H1 (cell line): ENCODE data around the gene PNPLA4. TPM values are rescaled to one million over a fixed set of nuclear protein-coding genes. Genes with fewer than 3 reads are reported as not detected.

ENCODE experiments used
- CTCF ChIA-PET: fragments of 300-600 bp; sonication (Branson Sonifier 250); formaldehyde crosslinking; loops from one replicate; lab custom pipeline; 2021; ENCODE audit not compliant: partially characterized antibody; lab: Charles Lee
- POLR2A ChIA-PET: fragments of 300-600 bp; sonication (Branson Sonifier 250); formaldehyde crosslinking; loops from one replicate; lab custom pipeline; 2021; ENCODE audit warnings: inconsistent platforms; ENCODE audit not compliant: partially characterized antibody; lab: Charles Lee
- DNase-seq, 2 experiments: peaks; one replicate each; pipeline versions ENCODE4 v3.0.0 to v3.0.0-alpha.2; 2010 to 2022; ENCODE audit warnings: low spot score in 2 of 2, low read depth in 1 of 2, mixed read lengths in 1 of 2
- FAIRE-seq: peaks from 2 replicates; lab custom pipeline; 2011; peaks lifted over from hg19 to GRCh38; lab: Jason Lieb, UNC
- H2AFZ ChIP-seq: 2 replicates; pipeline ENCODE4 v1.8.1; 2012; ENCODE audit warnings: low read length, inconsistent platforms
- H2AK5ac ChIP-seq: 2 replicates; pipeline ENCODE4 v1.6.1; 2013; ENCODE audit warnings: low read depth, low read length
- H2BK120ac ChIP-seq: replicated peaks from 2 replicates; pipeline ENCODE3; 2013; ENCODE audit warnings: low read depth, low read length, inconsistent platforms
- H2BK12ac ChIP-seq: 2 replicates; pipeline ENCODE4 v1.6.1; 2013; ENCODE audit warnings: low read depth, low read length
- H2BK15ac ChIP-seq: 2 replicates; pipeline ENCODE4 v1.6.1; 2013; ENCODE audit warnings: low read length
- H2BK20ac ChIP-seq: 2 replicates; pipeline ENCODE4 v1.6.1; 2013; ENCODE audit warnings: low read length
- H2BK5ac ChIP-seq: 2 replicates; pipeline ENCODE4 v1.6.1; 2013; ENCODE audit warnings: low read depth, low read length
- H3K14ac ChIP-seq: 2 replicates; pipeline ENCODE4 v1.6.1; 2013; ENCODE audit warnings: inconsistent platforms; ENCODE audit not compliant: insufficient read length
- H3K18ac ChIP-seq: 2 replicates; pipeline ENCODE4 v1.6.1; 2013; ENCODE audit warnings: low read length; ENCODE audit errors: extremely low read depth
- H3K23ac ChIP-seq: 2 replicates; pipeline ENCODE4 v1.6.1; 2013; ENCODE audit warnings: inconsistent platforms; ENCODE audit not compliant: insufficient read length
- H3K23me2 ChIP-seq: 2 replicates; pipeline ENCODE4 v1.6.1; 2013; ENCODE audit warnings: low read depth, low read length
- H3K27ac ChIP-seq: 2 replicates; pipeline ENCODE4 v1.6.1; 2011; ENCODE audit warnings: low read depth, low read length, inconsistent platforms
- H3K27me3 ChIP-seq, 4 experiments: replicated peaks in 1 of 4; 1 replicate in 1 of 4; 2 replicates in 3 of 4; pipeline versions ENCODE4 v1.6.1 to v1.8.1; 2011 to 2013; ENCODE audit warnings: low read length in 3 of 4, mild to moderate bottlenecking in 3 of 4, inconsistent platforms in 2 of 4, mixed read lengths in 2 of 4, moderate library complexity in 1 of 4; ENCODE audit not compliant: control insufficient read depth in 3 of 4, insufficient read depth in 3 of 4; ENCODE audit errors: extremely low read depth in 1 of 4
- H3K36me3 ChIP-seq, 4 experiments: 2 replicates each; pipeline versions ENCODE4 v1.6.1 to v1.8.1; 2011 to 2013; ENCODE audit warnings: mild to moderate bottlenecking in 4 of 4, low read length in 3 of 4, moderate library complexity in 2 of 4, control low read depth in 1 of 4, inconsistent platforms in 1 of 4; ENCODE audit not compliant: insufficient read depth in 4 of 4, control insufficient read depth in 2 of 4
- H3K4ac ChIP-seq: replicated peaks from 2 replicates; pipeline ENCODE3; 2013; ENCODE audit warnings: low read length, low read depth, mixed read lengths, inconsistent platforms; ENCODE audit not compliant: insufficient read length
- H3K4me1 ChIP-seq, 4 experiments: replicated peaks in 1 of 4; 1 replicate in 1 of 4; 2 replicates in 3 of 4; pipeline versions ENCODE4 v1.6.1 to v1.8.1; 2011 to 2013; ENCODE audit warnings: low read length in 3 of 4, inconsistent platforms in 2 of 4, mixed read lengths in 1 of 4; ENCODE audit not compliant: insufficient read depth in 4 of 4, control insufficient read depth in 3 of 4
- H3K4me2 ChIP-seq, 2 experiments: 2 replicates each; pipeline versions ENCODE4 v1.6.1 to v1.8.1; 2011 to 2013; ENCODE audit warnings: low read depth in 2 of 2, low read length in 2 of 2, control low read depth in 1 of 2, inconsistent platforms in 1 of 2, mild to moderate bottlenecking in 1 of 2; ENCODE audit not compliant: insufficient read depth in 1 of 2
- H3K4me3 ChIP-seq, 4 experiments: fragments of 200-600, 300-600 bp in 1 of 4; sonication (generic), shearing (Covaris generic), sonication (Bioruptor Twin) in 1 of 4; 2 replicates each; pipeline versions ENCODE4 v1.5.1 to v1.8.1; 2011 to 2016; ENCODE audit warnings: low read length in 4 of 4, low read depth in 3 of 4, control low read depth in 2 of 4, inconsistent platforms in 2 of 4, mild to moderate bottlenecking in 2 of 4, mixed read lengths in 1 of 4, moderate library complexity in 1 of 4; ENCODE audit not compliant: insufficient read depth in 2 of 4; ENCODE audit errors: extremely low read depth in 1 of 4
- H3K56ac ChIP-seq: replicated peaks from 2 replicates; pipeline ENCODE3; 2013; ENCODE audit warnings: low read depth, mild to moderate bottlenecking, mixed read lengths, low read length, inconsistent platforms; ENCODE audit not compliant: insufficient read length
- H3K79me1 ChIP-seq: 2 replicates; pipeline ENCODE4 v1.6.1; 2013; ENCODE audit warnings: low read depth, low read length, control low read depth
- H3K79me2 ChIP-seq, 2 experiments: 2 replicates each; pipeline versions ENCODE4 v1.6.1 to v1.8.1; 2012 to 2013; ENCODE audit warnings: low read length in 2 of 2, mild to moderate bottlenecking in 2 of 2, inconsistent platforms in 1 of 2; ENCODE audit not compliant: insufficient read depth in 2 of 2, control insufficient read depth in 1 of 2
- H3K9ac ChIP-seq, 4 experiments: replicated peaks in 1 of 4; 1 replicate in 1 of 4; 2 replicates in 3 of 4; pipeline versions ENCODE4 v1.6.1 to v1.8.1; 2011 to 2013; ENCODE audit warnings: low read depth in 3 of 4, low read length in 3 of 4, control low read depth in 2 of 4, mild to moderate bottlenecking in 2 of 4, moderate library complexity in 2 of 4, inconsistent platforms in 1 of 4; ENCODE audit errors: extremely low read depth in 1 of 4
- H3K9me3 ChIP-seq, 2 experiments: 2 replicates each; pipeline versions ENCODE4 v1.6.1 to v1.8.1; 2012 to 2013; ENCODE audit warnings: mild to moderate bottlenecking in 2 of 2, moderate library complexity in 2 of 2, control low read depth in 1 of 2, inconsistent platforms in 1 of 2, low read depth in 1 of 2, low read length in 1 of 2, mixed read lengths in 1 of 2; ENCODE audit not compliant: insufficient read depth in 2 of 2
- H4K20me1 ChIP-seq, 2 experiments: replicated peaks in 1 of 2; 2 replicates each; pipeline versions ENCODE3 to v1.8.1; 2011 to 2013; ENCODE audit warnings: inconsistent platforms in 2 of 2, low read length in 2 of 2, mild to moderate bottlenecking in 1 of 2; ENCODE audit not compliant: insufficient read depth in 2 of 2, control insufficient read depth in 1 of 2
- H4K5ac ChIP-seq: 2 replicates; pipeline ENCODE4 v1.6.1; 2013; ENCODE audit warnings: low read length, low read depth, mixed read lengths, inconsistent platforms; ENCODE audit not compliant: insufficient read length
- H4K8ac ChIP-seq: 2 replicates; pipeline ENCODE4 v1.8.0; 2013; ENCODE audit warnings: mild to moderate bottlenecking, moderate library complexity, low read length, inconsistent platforms; ENCODE audit not compliant: insufficient read depth; ENCODE audit errors: extremely low read depth
- H4K91ac ChIP-seq: replicated peaks from 2 replicates; pipeline ENCODE3; 2013; ENCODE audit warnings: low read length, mixed read lengths, inconsistent platforms; ENCODE audit not compliant: insufficient read length
- CHD1 ChIP-seq: IDR thresholded peaks from 2 replicates; pipeline ENCODE4 v1.6.1; 2012; ENCODE audit warnings: low read depth, low read length, improper control_type of control experiment
- EP300 ChIP-seq, 2 experiments: IDR thresholded peaks; 1 replicate in 1 of 2; 2 replicates in 1 of 2; pipeline ENCODE4 v1.6.1; 2011 to 2012; ENCODE audit warnings: low read depth in 2 of 2, low read length in 2 of 2, mild to moderate bottlenecking in 2 of 2, borderline replicate concordance in 1 of 2, inconsistent platforms in 1 of 2, moderate library complexity in 1 of 2
- TEAD4 ChIP-seq: IDR thresholded peaks from 2 replicates; pipeline ENCODE4 v1.6.1; 2012; ENCODE audit warnings: low read depth, low read length, inconsistent platforms, mixed read lengths
- ZNF274 ChIP-seq: IDR thresholded peaks from 2 replicates; pipeline ENCODE4 v1.7.0; 2012; ENCODE audit warnings: low read length, borderline replicate concordance; ENCODE audit errors: extremely low read depth
- WGBS, 2 experiments: shearing (Covaris generic) in 1 of 2; methylation state at CpG; one replicate each; pipeline versions ENCODE4 v1.1.6 to v1.1.7; 2013 to 2015; ENCODE audit warnings: low lambda C conversion rate in 2 of 2, mixed read lengths in 2 of 2, inconsistent platforms in 1 of 2, low coverage in 1 of 2, missing lambda C conversion rate in 1 of 2; ENCODE audit not compliant: insufficient replicate concordance in 2 of 2, insufficient coverage in 1 of 2, insufficient read length in 1 of 2; ENCODE audit errors: extremely low coverage in 1 of 2, missing lambda C conversion rate in 1 of 2; 5-methylcytosine and 5-hydroxymethylcytosine counted together
- polyA plus RNA-seq, 7 experiments: library from polyadenylated mRNA; depleted of rRNA in 3 of 7; stranded (reverse) in 5 of 7; unstranded in 2 of 7; fragments of >200 nt in 5 of 7; fragments of 200-250 nt in 2 of 7; gene quantifications; 1 replicate in 5 of 7; 2 replicates in 1 of 7; 4 replicates in 1 of 7; pipeline versions ENCODE4 v1.2.1 to v1.2.3, GENCODE V29; 2011 to 2013; ENCODE audit warnings: missing spikeins in 2 of 7, mixed read lengths in 2 of 7
- total RNA-seq: library from RNA; stranded (reverse); fragmentation: NEBNext Ultra II Directional; extraction: Animal tissue kit (Norgen Biotek cat#: 25700); gene quantifications from 2 replicates; pipeline ENCODE4 v1.2.1, GENCODE V29; 2021
- TF ChIP-seq, protein P1 (sequence below): IDR thresholded peaks from 2 replicates; pipeline ENCODE4 v1.6.1; 2012; ENCODE audit warnings: inconsistent platforms

Gene PNPLA4
- total and polyA plus RNA-seq, 2 of the 8 experiments (the other 6 are each of a cell fraction or from before 2014, with no cell fraction given) = 14.3 to 18.2 TPM

- H3K79me2 ChIP-seq = no peaks in the 10 kb centered on the region
- no peak overlapping the region for H3K18ac ChIP-seq
- H2AK5ac ChIP-seq = no peak overlapping the region
- H2AFZ ChIP-seq = no peak overlapping the region
- H4K91ac ChIP-seq = no peak overlapping the region
- H3K27me3 ChIP-seq = no peaks in the 10 kb centered on the region
- H3K4ac ChIP-seq = no peak overlapping the region
- H2BK12ac ChIP-seq = no peak overlapping the region
- H3K27ac ChIP-seq = no peak overlapping the region
- H3K36me3 ChIP-seq = no peaks in the 10 kb centered on the region
- no peak overlapping the region for H3K14ac ChIP-seq
- FAIRE-seq = no peak
- no peak overlapping the region for H2BK15ac ChIP-seq
- no peak overlapping the region for H2BK5ac ChIP-seq
- H3K9ac ChIP-seq = no peak overlapping the region
- no peak overlapping the region for H2BK120ac ChIP-seq
- 50% methylated on average over 2 of the region's 2 CpGs; no CpG with 5 or more reads in 1 of the 2 experiments for WGBS, 2 experiments
- no peaks in the 10 kb centered on the region for H3K9me3 ChIP-seq
- peaks cover 0 to 3% (median under 1%) of the 10 kb centered on the region in 4 experiments; a peak in 1 of 7 replicates for H3K4me1 ChIP-seq
- TF ChIP-seq TEAD4 (no peak), ZNF274 (no peak), EP300 (IDR thresholded peaks at IDR 0.05; ENCODE audit: borderline replicate concordance in 1 of 2, low read depth in 2 of 2, low read length in 2 of 2) (no peak), CHD1 (no peak)
- TF ChIP-seq, protein P1, sequence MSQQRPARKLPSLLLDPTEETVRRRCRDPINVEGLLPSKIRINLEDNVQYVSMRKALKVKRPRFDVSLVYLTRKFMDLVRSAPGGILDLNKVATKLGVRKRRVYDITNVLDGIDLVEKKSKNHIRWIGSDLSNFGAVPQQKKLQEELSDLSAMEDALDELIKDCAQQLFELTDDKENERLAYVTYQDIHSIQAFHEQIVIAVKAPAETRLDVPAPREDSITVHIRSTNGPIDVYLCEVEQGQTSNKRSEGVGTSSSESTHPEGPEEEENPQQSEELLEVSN = no peak
- no peak overlapping the region for H4K8ac ChIP-seq
- H3K56ac ChIP-seq = no peak overlapping the region
- no peak overlapping the region for H3K4me3 ChIP-seq
- H3K23ac ChIP-seq = no peak overlapping the region
- no peaks in the 10 kb centered on the region for H4K20me1 ChIP-seq
- no peak overlapping the region for H2BK20ac ChIP-seq
- ChIA-PET POLR2A (no interaction called here), CTCF (no interaction called here)
- H4K5ac ChIP-seq = no peak overlapping the region
- no peaks in the 10 kb centered on the region for H3K23me2 ChIP-seq
- no peak for DNase-seq
- H3K79me1 ChIP-seq = no peaks in the 10 kb centered on the region
- H3K4me2 ChIP-seq = no peak overlapping the region
Measured at GRCh38 chrX:7950865-7951264, 23.7 kb upstream of the PNPLA4 start.
